Mammary epithelial cell (primary cell): ENCODE measurements around the gene DFFA.

Experiments
- CTCF ChIP-seq, 2 donors: IDR thresholded peaks in 1 of 2; conservative IDR thresholded peaks in 1 of 2; 2 replicates each; pipeline ENCODE4 v1.5.1; 2011 to 2012; ENCODE audit warnings: inconsistent platforms in 2 of 2, low read length in 2 of 2, mild to moderate bottlenecking in 2 of 2, control low read depth in 1 of 2, low read depth in 1 of 2; ENCODE audit not compliant: insufficient read depth in 1 of 2; ENCODE audit errors: extremely low read depth in 1 of 2
- EZH2 ChIP-seq: IDR thresholded peaks from 2 replicates; pipeline ENCODE4 v1.6.1; 2012; ENCODE audit warnings: low read length, inconsistent platforms, borderline replicate concordance

DNA sequence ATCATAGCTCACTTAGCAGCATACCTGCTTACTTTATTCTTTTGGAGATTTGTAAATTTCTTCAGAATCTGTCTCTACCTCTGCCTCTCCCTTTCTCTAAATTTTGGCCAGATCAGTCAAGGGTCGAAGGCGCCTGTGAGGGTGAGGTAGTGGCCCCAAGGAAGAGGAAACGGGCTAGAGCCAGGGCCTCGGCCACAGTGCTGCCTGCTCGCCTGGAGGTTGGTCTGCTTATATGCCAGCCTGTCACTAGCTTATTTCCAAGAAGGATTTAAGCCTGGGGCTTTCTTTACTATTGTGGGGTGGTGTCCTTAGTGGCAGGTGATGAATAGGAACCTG, 22.1 kb upstream of the DFFA start:
- no peak for TF ChIP-seq CTCF (conservative IDR thresholded peaks at IDR 0.05 in 1 of 2, IDR thresholded peaks at IDR 0.05 in 1 of 2; ENCODE audit: extremely low read depth in 1 of 2, insufficient read depth in 1 of 2, low read depth in 1 of 2, low read length in 2 of 2)
- no peak for TF ChIP-seq EZH2
